GM23338 (cell line): Measurements from ENCODE around the gene ARL15. TPM values are rescaled to one million over a fixed set of nuclear protein-coding genes. Genes with fewer than 3 reads are reported as not detected.

Experiments
- ATAC-seq: fragments of 200-7000 bp; cut with Tn5 transposase; 3 replicates; pipeline ENCODE4 v1.9.1; 2020
- DNase-seq: peaks from one replicate; pipeline ENCODE4 v3.0.0-alpha.2; 2015; ENCODE audit warnings: low spot score
- H2AFZ ChIP-seq: fragments of 200-600 bp; sonication (generic); 2 replicates; pipeline ENCODE4 v1.8.0; 2016; ENCODE audit warnings: antibody characterized with exemption, mild to moderate bottlenecking, moderate library complexity
- H3F3A ChIP-seq: fragments of 200-600 bp; sonication (generic); replicated peaks from 2 replicates; pipeline ENCODE4 v1.8.0; 2017; ENCODE audit warnings: antibody characterized with exemption, mixed run types, low read depth
- H3K27ac ChIP-seq: fragments of 200-600 bp; sonication (generic); 2 replicates; pipeline ENCODE4 v1.6.1; 2016; ENCODE audit warnings: low read depth
- H3K27me3 ChIP-seq: fragments of 200-600 bp; sonication (generic); 2 replicates; pipeline ENCODE4 v1.8.0; 2016; ENCODE audit warnings: mild to moderate bottlenecking, mixed run types, moderate library complexity; ENCODE audit not compliant: insufficient read depth
- H3K36me3 ChIP-seq: fragments of 200-600 bp; sonication (generic); 2 replicates; pipeline ENCODE4 v1.8.0; 2016; ENCODE audit warnings: mild to moderate bottlenecking; ENCODE audit not compliant: insufficient read depth
- H3K4me1 ChIP-seq: fragments of 200-600 bp; sonication (generic); 2 replicates; pipeline ENCODE4 v1.8.0; 2016; ENCODE audit warnings: mild to moderate bottlenecking, moderate library complexity; ENCODE audit not compliant: insufficient read depth
- H3K4me2 ChIP-seq: fragments of 200-600 bp; sonication (generic); 2 replicates; pipeline ENCODE4 v1.7.1; 2017; ENCODE audit warnings: mixed run types
- H3K4me3 ChIP-seq: fragments of 200-600 bp; sonication (generic); 2 replicates; pipeline ENCODE4 v1.6.1; 2016; ENCODE audit warnings: mixed run types
- H3K79me2 ChIP-seq: fragments of 200-600 bp; sonication (generic); replicated peaks from 2 replicates; pipeline ENCODE4 v1.8.0; 2017; ENCODE audit warnings: mild to moderate bottlenecking; ENCODE audit not compliant: insufficient read depth
- H3K9me2 ChIP-seq: fragments of 200-600 bp; sonication (generic); 2 replicates; pipeline ENCODE4 v1.8.0; 2017; ENCODE audit not compliant: insufficient read depth
- H4K20me1 ChIP-seq: fragments of 200-600 bp; sonication (generic); replicated peaks from 2 replicates; pipeline ENCODE4 v1.8.0; 2017; ENCODE audit warnings: mild to moderate bottlenecking; ENCODE audit not compliant: insufficient read depth
- H3K27ac Mint-ChIP-seq: 2 replicates; pipeline ENCODE4 v1.8.0; 2020; ENCODE audit warnings: inconsistent platforms, mild to moderate bottlenecking, moderate library complexity, mixed read lengths
- H3K27me3 Mint-ChIP-seq: 3 replicates; pipeline ENCODE4 v1.8.0; 2022; ENCODE audit warnings: low read depth, mild to moderate bottlenecking, moderate library complexity, mixed read lengths, inconsistent platforms; ENCODE audit not compliant: insufficient read depth, poor library complexity
- H3K36me3 Mint-ChIP-seq: 3 replicates; pipeline ENCODE4 v1.8.0; 2021; ENCODE audit warnings: low read depth, mild to moderate bottlenecking, inconsistent platforms, moderate library complexity, mixed read lengths
- H3K4me1 Mint-ChIP-seq: 3 replicates; pipeline ENCODE4 v1.8.0; 2020; ENCODE audit warnings: mild to moderate bottlenecking, inconsistent platforms, mixed read lengths
- H3K4me3 Mint-ChIP-seq: 3 replicates; pipeline ENCODE4 v1.8.0; 2021; ENCODE audit warnings: moderate library complexity, mild to moderate bottlenecking, inconsistent platforms, mixed read lengths
- H3K9me3 Mint-ChIP-seq: 3 replicates; pipeline ENCODE4 v1.8.0; 2020; ENCODE audit warnings: moderate library complexity, mild to moderate bottlenecking, inconsistent platforms, mixed read lengths
- CREB1 ChIP-seq: fragments of 250-450 bp; sonication (Bioruptor Pico); IDR thresholded peaks from 2 replicates; pipeline ENCODE4 v1.5.0; 2020; ENCODE audit warnings: low read depth, mild to moderate bottlenecking, moderate library complexity
- EZH2 ChIP-seq: fragments of 200-600 bp; sonication (generic); IDR thresholded peaks from one replicate; pipeline ENCODE4 v1.8.0; 2017; ENCODE audit warnings: antibody characterized with exemption, mild to moderate bottlenecking, low read depth; ENCODE audit not compliant: unreplicated experiment
- JUNB ChIP-seq: IDR thresholded peaks from one replicate; pipeline ENCODE4 v1.6.1; 2016; ENCODE audit warnings: antibody characterized with exemption; ENCODE audit not compliant: unreplicated experiment
- NANOG ChIP-seq: IDR thresholded peaks from 2 replicates; pipeline ENCODE4 v1.6.1; 2016; ENCODE audit warnings: antibody characterized with exemption, borderline replicate concordance
- POLR2AphosphoS5 ChIP-seq: IDR thresholded peaks from 2 replicates; pipeline ENCODE4 v1.6.1; 2016; ENCODE audit warnings: antibody characterized with exemption, low read depth
- STAT1 ChIP-seq: IDR thresholded peaks from one replicate; pipeline ENCODE4 v1.6.1; 2016; ENCODE audit warnings: antibody characterized with exemption; ENCODE audit not compliant: unreplicated experiment
- ZNF114 ChIP-seq: fragments of 250-450 bp; sonication (Bioruptor Pico); IDR thresholded peaks from 2 replicates; pipeline ENCODE4 v1.5.0; 2020; ENCODE audit warnings: mild to moderate bottlenecking, moderate library complexity
- ZNF331 ChIP-seq: fragments of 250-450 bp; sonication (Bioruptor Pico); IDR thresholded peaks from 2 replicates; pipeline ENCODE4 v1.5.0; 2020; ENCODE audit warnings: low read depth, mild to moderate bottlenecking, moderate library complexity
- polyA plus RNA-seq: library from polyadenylated mRNA; unstranded; fragments of >200 nt; fragmentation: Nextera tagmentation; extraction: Ambion mirVana; gene quantifications from 2 replicates; pipeline ENCODE4 v1.2.1, GENCODE V29; 2016
- total RNA-seq: library from RNA; depleted of rRNA; stranded (reverse); fragments of >200 nt; shearing (Covaris generic); gene quantifications from 2 replicates; pipeline ENCODE4 v1.2.3, GENCODE V29; 2014
- TF ChIP-seq, protein P1 (sequence below): IDR thresholded peaks from one replicate; pipeline ENCODE4 v1.6.1; 2018; ENCODE audit warnings: antibody characterized with exemption; ENCODE audit not compliant: unreplicated experiment
- TF ChIP-seq, protein P2 (sequence below): fragments of 250-450 bp; sonication (Bioruptor Pico); IDR thresholded peaks from 2 replicates; pipeline ENCODE4 v1.5.0; 2020; ENCODE audit warnings: mild to moderate bottlenecking, moderate library complexity
- TF ChIP-seq, protein P3 (sequence below), 2 experiments: fragments of 200-600 bp in 1 of 2; sonication (generic) in 1 of 2; conservative IDR thresholded peaks; 2 replicates each; pipeline versions ENCODE4 v1.5.1 to v1.6.1; 2016 to 2017; ENCODE audit warnings: antibody characterized with exemption in 2 of 2, low read depth in 2 of 2, mild to moderate bottlenecking in 2 of 2, moderate library complexity in 1 of 2
- TF ChIP-seq, protein P4 (sequence below): IDR thresholded peaks from 2 replicates; pipeline ENCODE4 v1.6.1; 2016; ENCODE audit warnings: antibody characterized with exemption

The ARL15 gene
- total and polyA plus RNA-seq, 2 experiments from 2014 or later, result 13.0 to 54.0 TPM

DNA sequence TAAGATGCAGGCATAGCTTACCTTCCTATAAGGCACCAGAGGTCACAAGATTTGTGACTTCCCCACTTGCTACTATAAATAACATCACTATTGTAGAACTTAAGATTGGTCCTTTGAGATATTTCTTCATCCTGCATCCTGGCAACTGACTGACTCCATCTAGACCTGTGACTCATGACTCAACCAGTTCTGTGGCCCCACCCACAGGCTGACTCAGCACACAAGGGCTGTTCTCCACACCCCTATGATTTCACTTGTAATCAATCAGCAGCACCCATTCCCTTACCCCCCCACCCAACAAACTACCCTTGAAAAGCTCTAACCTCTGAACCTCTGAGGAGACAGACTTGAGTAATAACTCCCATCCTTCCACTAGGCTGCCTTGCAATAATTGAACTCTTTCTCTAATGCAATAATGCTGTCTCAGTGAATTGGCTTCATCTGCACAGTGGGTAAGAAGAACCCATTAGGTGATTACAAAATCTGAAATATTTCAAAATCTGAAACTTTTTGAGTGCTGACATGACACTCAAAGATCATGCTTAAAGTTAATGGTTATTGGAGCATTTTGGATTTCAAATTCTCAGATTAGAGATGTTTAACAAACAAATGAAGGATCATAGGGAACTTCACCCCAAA is 296.7 kb downstream of the ARL15 start (continued):
- TF ChIP-seq ZNF331 (CRISPR knock-in tag) (no peak), ZNF114 (CRISPR knock-in tag) (no peak)

DNA sequence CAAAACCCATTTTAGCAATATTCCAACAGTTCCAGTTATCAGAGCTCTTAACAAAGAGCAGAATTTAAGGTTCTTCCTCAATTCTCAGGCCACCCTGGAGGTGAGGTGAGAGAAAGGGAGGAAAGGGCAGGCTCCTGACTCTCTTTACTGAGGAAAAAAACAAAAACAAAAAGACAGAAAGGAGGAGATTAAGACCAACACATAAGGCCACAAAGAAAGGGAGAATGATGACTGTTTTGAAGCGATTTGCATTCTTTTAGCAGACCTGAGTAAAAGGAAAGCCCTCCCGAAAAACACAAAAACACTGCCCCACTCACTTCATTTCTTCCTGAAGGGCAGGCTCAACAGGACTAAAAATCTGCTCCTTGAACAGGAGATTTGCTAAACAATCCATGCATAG is 300.5 kb downstream of the ARL15 start:
- H3K36me3 Mint-ChIP-seq, result peaks cover 22% of the 10 kb centered on the region
- H4K20me1 ChIP-seq, result no peaks in the 10 kb centered on the region
- H3K4me3 Mint-ChIP-seq, result no peak overlapping the region
- H3K9me2 ChIP-seq, result no peaks in the 10 kb centered on the region
- no peaks in the 10 kb centered on the region for H3K36me3 ChIP-seq
- peaks cover 3% of the 10 kb centered on the region for H3K27me3 Mint-ChIP-seq
- H3F3A ChIP-seq, result no peaks in the 10 kb centered on the region
- ATAC-seq, result peak; percentile 95
- H3K4me1 Mint-ChIP-seq, result peaks cover 30% of the 10 kb centered on the region
- peak overlapping the region; percentile 20 for H3K4me2 ChIP-seq
- no peaks in the 10 kb centered on the region for H3K79me2 ChIP-seq
- no peak overlapping the region for H3K4me3 ChIP-seq
- H3K27ac Mint-ChIP-seq, result peak overlapping the region; percentile 91
- H3K27me3 ChIP-seq, result no peaks in the 10 kb centered on the region
- no peak overlapping the region for H2AFZ ChIP-seq
- H3K4me1 ChIP-seq, result peaks cover 32% of the 10 kb centered on the region
- H3K9me3 Mint-ChIP-seq, result peaks cover 18% of the 10 kb centered on the region
- no peak for TF ChIP-seq NANOG
- TF ChIP-seq JUNB, result no peak
- TF ChIP-seq EZH2, result no peak
- TF ChIP-seq, protein P1, sequence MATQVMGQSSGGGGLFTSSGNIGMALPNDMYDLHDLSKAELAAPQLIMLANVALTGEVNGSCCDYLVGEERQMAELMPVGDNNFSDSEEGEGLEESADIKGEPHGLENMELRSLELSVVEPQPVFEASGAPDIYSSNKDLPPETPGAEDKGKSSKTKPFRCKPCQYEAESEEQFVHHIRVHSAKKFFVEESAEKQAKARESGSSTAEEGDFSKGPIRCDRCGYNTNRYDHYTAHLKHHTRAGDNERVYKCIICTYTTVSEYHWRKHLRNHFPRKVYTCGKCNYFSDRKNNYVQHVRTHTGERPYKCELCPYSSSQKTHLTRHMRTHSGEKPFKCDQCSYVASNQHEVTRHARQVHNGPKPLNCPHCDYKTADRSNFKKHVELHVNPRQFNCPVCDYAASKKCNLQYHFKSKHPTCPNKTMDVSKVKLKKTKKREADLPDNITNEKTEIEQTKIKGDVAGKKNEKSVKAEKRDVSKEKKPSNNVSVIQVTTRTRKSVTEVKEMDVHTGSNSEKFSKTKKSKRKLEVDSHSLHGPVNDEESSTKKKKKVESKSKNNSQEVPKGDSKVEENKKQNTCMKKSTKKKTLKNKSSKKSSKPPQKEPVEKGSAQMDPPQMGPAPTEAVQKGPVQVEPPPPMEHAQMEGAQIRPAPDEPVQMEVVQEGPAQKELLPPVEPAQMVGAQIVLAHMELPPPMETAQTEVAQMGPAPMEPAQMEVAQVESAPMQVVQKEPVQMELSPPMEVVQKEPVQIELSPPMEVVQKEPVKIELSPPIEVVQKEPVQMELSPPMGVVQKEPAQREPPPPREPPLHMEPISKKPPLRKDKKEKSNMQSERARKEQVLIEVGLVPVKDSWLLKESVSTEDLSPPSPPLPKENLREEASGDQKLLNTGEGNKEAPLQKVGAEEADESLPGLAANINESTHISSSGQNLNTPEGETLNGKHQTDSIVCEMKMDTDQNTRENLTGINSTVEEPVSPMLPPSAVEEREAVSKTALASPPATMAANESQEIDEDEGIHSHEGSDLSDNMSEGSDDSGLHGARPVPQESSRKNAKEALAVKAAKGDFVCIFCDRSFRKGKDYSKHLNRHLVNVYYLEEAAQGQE, result no peak
- TF ChIP-seq, protein P2, sequence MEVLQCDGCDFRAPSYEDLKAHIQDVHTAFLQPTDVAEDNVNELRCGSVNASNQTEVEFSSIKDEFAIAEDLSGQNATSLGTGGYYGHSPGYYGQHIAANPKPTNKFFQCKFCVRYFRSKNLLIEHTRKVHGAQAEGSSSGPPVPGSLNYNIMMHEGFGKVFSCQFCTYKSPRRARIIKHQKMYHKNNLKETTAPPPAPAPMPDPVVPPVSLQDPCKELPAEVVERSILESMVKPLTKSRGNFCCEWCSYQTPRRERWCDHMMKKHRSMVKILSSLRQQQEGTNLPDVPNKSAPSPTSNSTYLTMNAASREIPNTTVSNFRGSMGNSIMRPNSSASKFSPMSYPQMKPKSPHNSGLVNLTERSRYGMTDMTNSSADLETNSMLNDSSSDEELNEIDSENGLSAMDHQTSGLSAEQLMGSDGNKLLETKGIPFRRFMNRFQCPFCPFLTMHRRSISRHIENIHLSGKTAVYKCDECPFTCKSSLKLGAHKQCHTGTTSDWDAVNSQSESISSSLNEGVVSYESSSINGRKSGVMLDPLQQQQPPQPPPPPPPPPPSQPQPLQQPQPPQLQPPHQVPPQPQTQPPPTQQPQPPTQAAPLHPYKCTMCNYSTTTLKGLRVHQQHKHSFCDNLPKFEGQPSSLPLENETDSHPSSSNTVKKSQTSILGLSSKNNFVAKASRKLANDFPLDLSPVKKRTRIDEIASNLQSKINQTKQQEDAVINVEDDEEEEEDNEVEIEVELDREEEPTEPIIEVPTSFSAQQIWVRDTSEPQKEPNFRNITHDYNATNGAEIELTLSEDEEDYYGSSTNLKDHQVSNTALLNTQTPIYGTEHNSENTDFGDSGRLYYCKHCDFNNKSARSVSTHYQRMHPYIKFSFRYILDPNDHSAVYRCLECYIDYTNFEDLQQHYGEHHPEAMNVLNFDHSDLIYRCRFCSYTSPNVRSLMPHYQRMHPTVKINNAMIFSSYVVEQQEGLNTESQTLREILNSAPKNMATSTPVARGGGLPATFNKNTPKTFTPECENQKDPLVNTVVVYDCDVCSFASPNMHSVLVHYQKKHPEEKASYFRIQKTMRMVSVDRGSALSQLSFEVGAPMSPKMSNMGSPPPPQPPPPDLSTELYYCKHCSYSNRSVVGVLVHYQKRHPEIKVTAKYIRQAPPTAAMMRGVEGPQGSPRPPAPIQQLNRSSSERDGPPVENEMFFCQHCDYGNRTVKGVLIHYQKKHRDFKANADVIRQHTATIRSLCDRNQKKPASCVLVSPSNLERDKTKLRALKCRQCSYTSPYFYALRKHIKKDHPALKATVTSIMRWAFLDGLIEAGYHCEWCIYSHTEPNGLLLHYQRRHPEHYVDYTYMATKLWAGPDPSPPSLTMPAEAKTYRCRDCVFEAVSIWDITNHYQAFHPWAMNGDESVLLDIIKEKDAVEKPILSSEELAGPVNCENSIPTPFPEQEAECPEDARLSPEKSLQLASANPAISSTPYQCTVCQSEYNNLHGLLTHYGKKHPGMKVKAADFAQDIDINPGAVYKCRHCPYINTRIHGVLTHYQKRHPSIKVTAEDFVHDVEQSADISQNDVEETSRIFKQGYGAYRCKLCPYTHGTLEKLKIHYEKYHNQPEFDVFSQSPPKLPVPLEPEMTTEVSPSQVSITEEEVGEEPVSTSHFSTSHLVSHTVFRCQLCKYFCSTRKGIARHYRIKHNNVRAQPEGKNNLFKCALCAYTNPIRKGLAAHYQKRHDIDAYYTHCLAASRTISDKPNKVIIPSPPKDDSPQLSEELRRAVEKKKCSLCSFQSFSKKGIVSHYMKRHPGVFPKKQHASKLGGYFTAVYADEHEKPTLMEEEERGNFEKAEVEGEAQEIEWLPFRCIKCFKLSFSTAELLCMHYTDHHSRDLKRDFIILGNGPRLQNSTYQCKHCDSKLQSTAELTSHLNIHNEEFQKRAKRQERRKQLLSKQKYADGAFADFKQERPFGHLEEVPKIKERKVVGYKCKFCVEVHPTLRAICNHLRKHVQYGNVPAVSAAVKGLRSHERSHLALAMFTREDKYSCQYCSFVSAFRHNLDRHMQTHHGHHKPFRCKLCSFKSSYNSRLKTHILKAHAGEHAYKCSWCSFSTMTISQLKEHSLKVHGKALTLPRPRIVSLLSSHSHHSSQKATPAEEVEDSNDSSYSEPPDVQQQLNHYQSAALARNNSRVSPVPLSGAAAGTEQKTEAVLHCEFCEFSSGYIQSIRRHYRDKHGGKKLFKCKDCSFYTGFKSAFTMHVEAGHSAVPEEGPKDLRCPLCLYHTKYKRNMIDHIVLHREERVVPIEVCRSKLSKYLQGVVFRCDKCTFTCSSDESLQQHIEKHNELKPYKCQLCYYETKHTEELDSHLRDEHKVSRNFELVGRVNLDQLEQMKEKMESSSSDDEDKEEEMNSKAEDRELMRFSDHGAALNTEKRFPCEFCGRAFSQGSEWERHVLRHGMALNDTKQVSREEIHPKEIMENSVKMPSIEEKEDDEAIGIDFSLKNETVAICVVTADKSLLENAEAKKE (CRISPR knock-in tag), result no peak
- TF ChIP-seq, protein P3, sequence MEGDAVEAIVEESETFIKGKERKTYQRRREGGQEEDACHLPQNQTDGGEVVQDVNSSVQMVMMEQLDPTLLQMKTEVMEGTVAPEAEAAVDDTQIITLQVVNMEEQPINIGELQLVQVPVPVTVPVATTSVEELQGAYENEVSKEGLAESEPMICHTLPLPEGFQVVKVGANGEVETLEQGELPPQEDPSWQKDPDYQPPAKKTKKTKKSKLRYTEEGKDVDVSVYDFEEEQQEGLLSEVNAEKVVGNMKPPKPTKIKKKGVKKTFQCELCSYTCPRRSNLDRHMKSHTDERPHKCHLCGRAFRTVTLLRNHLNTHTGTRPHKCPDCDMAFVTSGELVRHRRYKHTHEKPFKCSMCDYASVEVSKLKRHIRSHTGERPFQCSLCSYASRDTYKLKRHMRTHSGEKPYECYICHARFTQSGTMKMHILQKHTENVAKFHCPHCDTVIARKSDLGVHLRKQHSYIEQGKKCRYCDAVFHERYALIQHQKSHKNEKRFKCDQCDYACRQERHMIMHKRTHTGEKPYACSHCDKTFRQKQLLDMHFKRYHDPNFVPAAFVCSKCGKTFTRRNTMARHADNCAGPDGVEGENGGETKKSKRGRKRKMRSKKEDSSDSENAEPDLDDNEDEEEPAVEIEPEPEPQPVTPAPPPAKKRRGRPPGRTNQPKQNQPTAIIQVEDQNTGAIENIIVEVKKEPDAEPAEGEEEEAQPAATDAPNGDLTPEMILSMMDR (conservative IDR thresholded peaks at IDR 0.05; ENCODE audit: low read depth in 2 of 2), result no peak
- TF ChIP-seq STAT1, result no peak
- TF ChIP-seq CREB1 (CRISPR knock-in tag), result no peak
- TF ChIP-seq, protein P4, sequence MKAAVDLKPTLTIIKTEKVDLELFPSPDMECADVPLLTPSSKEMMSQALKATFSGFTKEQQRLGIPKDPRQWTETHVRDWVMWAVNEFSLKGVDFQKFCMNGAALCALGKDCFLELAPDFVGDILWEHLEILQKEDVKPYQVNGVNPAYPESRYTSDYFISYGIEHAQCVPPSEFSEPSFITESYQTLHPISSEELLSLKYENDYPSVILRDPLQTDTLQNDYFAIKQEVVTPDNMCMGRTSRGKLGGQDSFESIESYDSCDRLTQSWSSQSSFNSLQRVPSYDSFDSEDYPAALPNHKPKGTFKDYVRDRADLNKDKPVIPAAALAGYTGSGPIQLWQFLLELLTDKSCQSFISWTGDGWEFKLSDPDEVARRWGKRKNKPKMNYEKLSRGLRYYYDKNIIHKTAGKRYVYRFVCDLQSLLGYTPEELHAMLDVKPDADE, result no peak
- no peak for TF ChIP-seq POLR2AphosphoS5
- no peak for TF ChIP-seq ZNF331 (CRISPR knock-in tag)
- H3K27ac ChIP-seq, result peak overlapping the region; percentile 93
- peak; percentile 42 for DNase-seq
